ENCODE results near the gene SVIL.

GRCh38 chr10:29420744-29421143, 214.0 kb downstream of the SVIL start:
- TF ChIP-seq, protein P1, sequence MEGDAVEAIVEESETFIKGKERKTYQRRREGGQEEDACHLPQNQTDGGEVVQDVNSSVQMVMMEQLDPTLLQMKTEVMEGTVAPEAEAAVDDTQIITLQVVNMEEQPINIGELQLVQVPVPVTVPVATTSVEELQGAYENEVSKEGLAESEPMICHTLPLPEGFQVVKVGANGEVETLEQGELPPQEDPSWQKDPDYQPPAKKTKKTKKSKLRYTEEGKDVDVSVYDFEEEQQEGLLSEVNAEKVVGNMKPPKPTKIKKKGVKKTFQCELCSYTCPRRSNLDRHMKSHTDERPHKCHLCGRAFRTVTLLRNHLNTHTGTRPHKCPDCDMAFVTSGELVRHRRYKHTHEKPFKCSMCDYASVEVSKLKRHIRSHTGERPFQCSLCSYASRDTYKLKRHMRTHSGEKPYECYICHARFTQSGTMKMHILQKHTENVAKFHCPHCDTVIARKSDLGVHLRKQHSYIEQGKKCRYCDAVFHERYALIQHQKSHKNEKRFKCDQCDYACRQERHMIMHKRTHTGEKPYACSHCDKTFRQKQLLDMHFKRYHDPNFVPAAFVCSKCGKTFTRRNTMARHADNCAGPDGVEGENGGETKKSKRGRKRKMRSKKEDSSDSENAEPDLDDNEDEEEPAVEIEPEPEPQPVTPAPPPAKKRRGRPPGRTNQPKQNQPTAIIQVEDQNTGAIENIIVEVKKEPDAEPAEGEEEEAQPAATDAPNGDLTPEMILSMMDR (IDR thresholded peaks at IDR 0.05), result no peak
- TF ChIP-seq POLR2AphosphoS5 (IDR thresholded peaks at IDR 0.05), result no peak
